Activated T-cell treated with anti-CD3 and anti-CD28 coated beads, Interleukin-2, amount 50 U/mL, for 48 hours (primary cell): ENCODE measurements around the gene NR3C1.
"Not testable (repeated sequence)": the region's sequence is repeated elsewhere in the genome, so short reads cannot be mapped to it uniquely, and the experiment has no call there.

Experiments
- DNase-seq, 2 experiments: peaks; one replicate each; pipeline ENCODE4 v3.0.0-alpha.2; 2020

The NR3C1 gene

GRCh38 chr5:143329843-143330242 lies 73.6 kb downstream of the NR3C1 start:
- no peak for DNase-seq

DNA sequence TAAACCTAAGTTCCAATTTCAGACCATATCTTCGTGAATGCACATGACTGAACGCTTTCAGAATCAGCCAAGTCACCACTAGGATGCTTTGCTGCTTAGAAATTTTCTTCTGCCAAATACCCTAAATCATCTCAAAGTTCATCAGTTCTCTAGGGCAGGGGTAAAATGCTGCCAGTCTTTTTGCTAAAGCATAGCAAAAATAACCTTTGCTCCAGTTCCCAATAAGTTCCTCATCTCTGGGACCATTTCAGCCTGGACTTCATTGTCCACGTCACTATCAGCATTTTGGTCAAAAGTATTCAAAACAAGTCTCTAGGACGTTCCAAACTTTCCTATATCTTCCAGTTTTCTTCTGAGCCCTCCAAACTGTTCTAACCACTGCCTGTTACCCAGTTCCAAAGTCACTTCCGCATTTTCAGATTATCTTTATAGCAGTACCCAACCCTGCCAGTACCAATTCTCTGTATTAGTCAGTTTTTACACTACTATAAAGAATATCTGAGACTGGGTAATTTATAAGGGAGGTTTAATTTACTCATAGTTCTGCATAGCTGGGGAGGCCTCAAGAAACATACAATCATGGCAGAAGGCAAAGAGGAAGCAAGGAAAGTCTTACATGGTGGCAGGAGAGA lies 74.8 kb downstream of the NR3C1 start:
- DNase-seq: no peak

DNA sequence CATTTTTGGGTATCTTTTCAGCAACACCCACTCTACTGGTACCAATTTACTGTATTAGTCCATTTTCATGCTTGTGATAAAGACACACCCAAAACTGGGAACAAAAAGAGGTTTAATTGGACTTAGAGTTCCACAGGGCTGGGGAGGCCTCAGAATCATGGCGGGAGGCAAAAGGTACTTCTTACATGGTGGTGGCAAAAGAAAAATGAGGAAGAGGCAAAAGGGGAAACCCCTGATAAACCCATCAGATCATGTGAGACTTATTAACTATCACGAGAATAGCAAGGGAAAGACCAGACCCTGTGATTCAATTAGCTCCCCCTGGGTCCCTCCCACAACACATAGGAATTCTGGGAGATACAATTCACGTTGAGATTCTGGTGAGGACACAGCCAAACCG lies 78.4 kb downstream of the NR3C1 start:
- not testable (repeated sequence) for DNase-seq

GRCh38 chr5:143322931-143323630 lies 80.4 kb downstream of the NR3C1 start:
- DNase-seq: not testable (repeated sequence)

DNA sequence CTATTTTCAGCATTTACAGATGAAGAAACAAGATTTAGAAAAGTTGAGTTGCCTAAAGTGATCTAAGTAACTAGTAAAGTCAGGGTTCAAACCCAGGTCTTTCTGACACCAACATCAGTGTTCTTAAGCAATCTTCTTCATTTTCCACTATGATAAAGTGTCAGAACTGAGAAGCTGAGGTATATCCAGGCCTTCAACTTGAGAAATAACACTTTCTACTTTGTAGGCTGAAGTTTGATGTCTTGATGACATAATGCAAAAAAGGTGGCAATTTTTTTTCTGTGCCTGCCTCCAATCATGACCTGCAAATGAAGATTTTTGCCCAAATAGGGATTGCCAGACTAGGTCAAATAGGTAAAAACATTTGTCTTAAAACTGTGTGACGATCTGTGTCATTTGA lies 81.3 kb downstream of the NR3C1 start:
- no peak for DNase-seq

DNA sequence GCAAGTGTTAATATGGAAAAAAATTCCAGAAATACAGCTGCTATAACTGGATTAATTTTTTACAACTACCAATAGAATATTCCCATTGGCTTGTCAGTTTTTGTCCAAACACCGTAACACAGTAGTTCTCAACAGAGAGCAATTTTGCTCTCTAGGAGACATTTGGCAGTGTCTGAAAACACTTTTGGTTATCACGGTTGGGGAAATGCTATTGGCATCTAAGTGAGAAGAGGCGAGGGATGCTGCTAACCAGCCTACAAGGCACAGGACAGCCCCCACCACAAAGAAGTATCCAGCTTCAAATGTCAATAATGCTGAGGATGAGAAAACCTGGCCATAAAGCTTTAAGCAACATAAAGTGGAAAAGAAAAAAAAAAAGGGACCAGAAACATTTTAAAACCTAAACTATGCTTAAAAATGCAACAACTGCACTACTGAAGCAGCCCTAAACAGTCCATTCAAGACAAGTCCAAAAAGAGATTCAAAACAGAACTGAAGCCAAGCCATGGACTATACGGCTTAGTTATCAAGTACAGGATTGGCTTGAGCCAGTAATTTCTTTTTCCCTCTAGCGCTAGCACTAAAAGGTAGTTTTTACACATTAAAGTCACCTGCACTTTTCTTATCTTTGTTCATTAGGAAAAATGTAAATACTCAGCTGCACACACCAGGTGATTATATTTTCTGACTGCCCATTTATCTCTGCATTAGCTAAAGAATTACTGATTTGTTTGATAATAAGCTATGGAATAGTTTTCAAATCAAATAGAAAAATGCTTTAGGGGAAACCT lies 83.9 kb downstream of the NR3C1 start:
- DNase-seq: no peak

- no peak for DNase-seq
Observed at GRCh38 chr5:143318833-143319232, 84.7 kb downstream of the NR3C1 start.

GRCh38 chr5:143318270-143318669 lies 85.2 kb downstream of the NR3C1 start:
- DNase-seq: no peak

GRCh38 chr5:143316844-143317631 lies 86.4 kb downstream of the NR3C1 start:
- no peak for DNase-seq

GRCh38 chr5:143316337-143316736 lies 87.1 kb downstream of the NR3C1 start:
- DNase-seq: no peak

GRCh38 chr5:143315929-143316328 lies 87.6 kb downstream of the NR3C1 start:
- DNase-seq: no peak

- no peak for DNase-seq
Observed at GRCh38 chr5:143315214-143315613, 88.3 kb downstream of the NR3C1 start.

DNA sequence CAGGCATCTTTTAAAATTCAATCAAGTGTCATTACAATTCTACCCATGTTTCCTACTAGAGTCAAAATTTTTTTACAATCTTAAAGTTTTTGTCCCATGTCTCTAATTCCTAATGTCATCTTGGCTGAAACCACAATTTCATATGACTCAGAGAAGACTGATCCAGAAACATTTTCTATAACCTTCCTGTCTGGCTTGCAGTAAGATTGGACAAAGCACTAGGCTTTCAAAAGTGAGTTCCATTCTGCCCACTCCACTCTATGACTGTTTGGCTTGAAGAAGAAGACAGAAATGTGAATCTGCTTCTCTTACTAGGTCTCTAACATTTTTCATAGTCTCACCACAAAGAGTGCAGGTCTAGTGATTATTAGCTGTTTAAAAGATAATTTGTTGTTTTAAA lies 88.8 kb downstream of the NR3C1 start:
- no peak for DNase-seq

- no peak for DNase-seq
Observed at GRCh38 chr5:143314099-143314498, 89.4 kb downstream of the NR3C1 start.

DNA sequence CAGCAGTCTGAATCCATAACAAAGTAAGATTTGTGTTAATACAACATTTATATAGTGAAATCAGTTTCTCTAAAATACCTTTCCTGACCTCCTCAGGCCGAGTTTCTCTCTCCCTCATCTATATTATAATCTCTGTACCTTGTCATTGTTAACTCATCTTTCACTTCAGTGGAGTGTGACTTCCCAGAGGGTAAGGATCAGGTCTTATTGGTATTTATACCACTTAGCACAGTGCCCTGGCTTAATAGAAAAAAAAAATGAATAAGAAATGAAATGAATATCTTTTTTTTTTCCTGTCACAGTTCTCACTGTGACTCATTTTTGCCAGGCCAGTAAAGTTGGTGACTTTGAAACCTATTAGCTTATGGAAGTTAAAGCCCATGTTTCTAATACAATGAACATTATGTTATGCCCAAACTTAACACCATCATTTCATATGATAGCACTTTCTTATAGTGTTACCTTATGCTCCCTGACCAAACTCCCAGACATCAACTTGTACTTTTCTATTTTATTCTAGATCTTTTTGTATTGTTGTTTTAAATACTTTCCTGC lies 90.1 kb downstream of the NR3C1 start:
- no peak for DNase-seq

- no peak for DNase-seq
Observed at GRCh38 chr5:143312822-143313221, 90.7 kb downstream of the NR3C1 start.

DNA sequence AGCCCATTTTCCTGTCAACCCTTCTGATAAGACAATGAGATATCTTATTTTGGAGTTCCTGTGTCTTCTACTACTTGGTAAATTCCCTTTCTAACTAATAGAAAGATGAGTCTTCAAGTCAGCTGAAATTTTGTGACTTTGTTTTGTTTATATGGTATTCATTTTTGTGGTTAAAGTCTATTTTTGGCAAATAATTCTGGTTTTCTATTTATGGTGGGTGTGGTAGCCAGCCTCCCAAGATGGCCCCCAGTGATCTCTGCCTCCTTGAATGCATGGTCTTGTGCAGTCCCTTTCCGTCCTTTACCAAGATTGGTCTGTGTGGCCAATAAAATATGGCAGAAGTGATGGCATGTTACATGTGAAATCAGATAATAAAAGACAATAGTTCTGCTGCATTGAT lies 91.5 kb downstream of the NR3C1 start:
- no peak for DNase-seq

- no peak for DNase-seq
Observed at GRCh38 chr5:143311428-143311827, 92.1 kb downstream of the NR3C1 start.

DNA sequence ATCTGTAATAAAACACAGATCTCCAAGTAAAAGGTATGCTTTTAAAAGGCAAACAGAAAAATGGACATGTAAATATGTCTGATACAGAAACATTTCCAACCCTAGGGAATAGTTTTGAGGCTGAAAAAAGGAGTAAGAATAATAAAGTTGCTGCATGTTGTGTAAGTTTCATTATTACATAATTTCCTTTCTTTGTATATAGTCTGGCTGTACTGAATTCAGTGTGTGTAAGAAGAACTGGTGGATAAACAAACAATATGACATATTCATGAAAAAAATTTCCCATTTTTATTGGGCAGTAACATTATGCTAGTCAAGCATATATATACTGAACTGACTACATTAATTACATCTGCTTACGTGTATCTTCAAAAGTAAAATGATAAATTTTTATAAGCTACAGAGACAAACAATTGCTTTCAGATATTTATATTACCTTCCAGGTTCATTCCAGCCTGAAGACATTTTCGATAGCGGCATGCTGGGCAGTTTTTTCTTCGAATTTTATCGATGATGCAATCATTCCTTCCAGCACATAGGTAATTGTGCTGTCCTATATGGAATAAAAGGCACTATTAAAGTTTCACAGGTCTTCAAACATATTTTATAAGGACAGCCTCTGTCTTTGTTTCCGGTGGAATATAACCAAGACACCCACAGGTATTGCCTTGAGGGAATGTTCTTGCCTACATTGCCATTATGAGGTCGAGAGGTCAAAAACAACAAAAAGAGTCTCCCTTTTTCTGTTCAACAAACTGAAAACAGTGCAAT lies 93.6 kb downstream of the NR3C1 start:
- DNase-seq: no peak

GRCh38 chr5:143308731-143309130 lies 94.8 kb downstream of the NR3C1 start:
- DNase-seq: no peak

- DNase-seq: no peak
Observed at GRCh38 chr5:143306040-143306439, 97.4 kb downstream of the NR3C1 start.

DNA sequence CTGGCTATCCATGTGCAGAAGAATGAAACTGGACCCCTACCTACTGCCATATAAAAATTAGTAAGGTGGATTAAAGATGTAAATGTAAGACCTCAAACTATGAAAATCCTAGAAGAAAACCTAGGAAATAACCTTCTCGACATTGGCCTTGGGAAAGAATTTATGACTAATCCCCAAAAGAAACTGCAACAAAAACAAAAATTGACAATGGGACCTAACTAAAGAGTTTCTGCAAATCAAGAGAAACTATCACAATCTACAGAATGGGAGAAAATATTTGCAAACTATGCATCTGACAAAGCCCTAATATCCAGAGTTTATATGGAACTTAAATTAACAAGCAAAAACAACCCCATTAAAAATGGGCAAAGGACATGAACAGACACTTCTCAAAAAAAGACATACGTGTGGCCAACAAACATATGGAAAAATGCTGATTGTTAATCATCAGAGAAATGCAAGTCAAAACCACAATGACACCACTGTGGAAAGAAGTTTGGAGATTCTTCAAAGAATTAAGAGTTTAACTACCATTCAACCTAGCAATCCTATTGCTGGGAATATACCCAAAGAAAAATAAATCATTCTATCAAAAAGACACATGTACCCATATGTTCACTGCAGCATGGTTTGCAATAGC lies 98.5 kb downstream of the NR3C1 start:
- DNase-seq: no peak
